HL-60 (cell line): ENCODE data around the gene BLNK.
A peak's percentile ranks its signal among the peaks of the same experiment; 100 is the strongest.

Source experiments
- DNase-seq, 2 experiments: peaks; one replicate each; pipeline ENCODE4 v3.0.0-alpha.2; 2010 to 2020; ENCODE audit warnings: low read depth in 1 of 2, low spot score in 1 of 2
- H3K27ac ChIP-seq: fragments of 250-450 bp; sonication (Bioruptor Pico); replicated peaks from 2 replicates; pipeline ENCODE4 v1.5.1; 2020; ENCODE audit warnings: mild to moderate bottlenecking, moderate library complexity
- H3K27me3 ChIP-seq: fragments of 250-450 bp; sonication (Bioruptor Pico); 2 replicates; pipeline ENCODE4 v1.5.1; 2021; ENCODE audit warnings: mild to moderate bottlenecking, moderate library complexity; ENCODE audit not compliant: insufficient read depth, poor library complexity, severe bottlenecking
- H3K4me3 ChIP-seq: replicated peaks from 2 replicates; pipeline ENCODE4 v1.5.1; 2011; ENCODE audit warnings: mild to moderate bottlenecking, control low read depth, low read length; ENCODE audit not compliant: insufficient read depth
- GABPA ChIP-seq: IDR thresholded peaks from 2 replicates; pipeline ENCODE4 v1.6.1; 2012; ENCODE audit warnings: low read depth
- POLR2AphosphoS5 ChIP-seq: IDR thresholded peaks from 2 replicates; pipeline ENCODE4 v1.6.1; 2012; ENCODE audit warnings: low read depth
- SPI1 ChIP-seq: IDR thresholded peaks from 2 replicates; pipeline ENCODE4 v1.6.1; 2012; ENCODE audit warnings: low read depth, mild to moderate bottlenecking, borderline replicate concordance
- TF ChIP-seq, protein P1 (sequence below): IDR thresholded peaks from one replicate; pipeline ENCODE4 v1.5.1; 2011; ENCODE audit warnings: low read length, control low read depth, inconsistent platforms; ENCODE audit not compliant: insufficient read depth
- TF ChIP-seq, protein P2 (sequence below): IDR thresholded peaks from 2 replicates; pipeline ENCODE4 v1.6.1; 2012; ENCODE audit warnings: low read depth; ENCODE audit not compliant: insufficient replicate concordance

BLNK gene

DNA sequence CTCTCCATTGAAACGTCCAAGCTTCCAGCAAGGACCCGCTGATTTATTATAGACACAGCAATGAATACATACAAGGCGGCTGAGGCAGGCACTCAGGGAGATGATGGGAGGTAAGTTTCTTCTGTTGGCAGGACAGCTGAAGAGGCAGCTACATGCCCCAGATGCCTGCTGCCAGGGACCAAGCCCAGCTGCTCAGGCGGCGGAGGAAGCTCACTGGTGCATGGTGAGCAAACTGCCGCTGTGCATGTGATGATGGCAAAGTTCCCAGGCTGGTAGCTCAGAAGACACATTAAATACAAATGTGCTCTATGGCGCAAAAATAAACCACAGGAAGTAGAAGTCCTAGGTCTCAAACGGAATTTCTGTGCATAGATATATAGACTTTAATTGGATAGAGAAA is 35.1 kb upstream of the BLNK start:
- H3K27ac ChIP-seq: no peak overlapping the region
- DNase-seq: peak in 1 of 2 experiments; percentile 62
- H3K27me3 ChIP-seq: no peaks in the 10 kb centered on the region
- H3K4me3 ChIP-seq: no peak overlapping the region
- no peak for TF ChIP-seq POLR2AphosphoS5
- TF ChIP-seq, protein P1, sequence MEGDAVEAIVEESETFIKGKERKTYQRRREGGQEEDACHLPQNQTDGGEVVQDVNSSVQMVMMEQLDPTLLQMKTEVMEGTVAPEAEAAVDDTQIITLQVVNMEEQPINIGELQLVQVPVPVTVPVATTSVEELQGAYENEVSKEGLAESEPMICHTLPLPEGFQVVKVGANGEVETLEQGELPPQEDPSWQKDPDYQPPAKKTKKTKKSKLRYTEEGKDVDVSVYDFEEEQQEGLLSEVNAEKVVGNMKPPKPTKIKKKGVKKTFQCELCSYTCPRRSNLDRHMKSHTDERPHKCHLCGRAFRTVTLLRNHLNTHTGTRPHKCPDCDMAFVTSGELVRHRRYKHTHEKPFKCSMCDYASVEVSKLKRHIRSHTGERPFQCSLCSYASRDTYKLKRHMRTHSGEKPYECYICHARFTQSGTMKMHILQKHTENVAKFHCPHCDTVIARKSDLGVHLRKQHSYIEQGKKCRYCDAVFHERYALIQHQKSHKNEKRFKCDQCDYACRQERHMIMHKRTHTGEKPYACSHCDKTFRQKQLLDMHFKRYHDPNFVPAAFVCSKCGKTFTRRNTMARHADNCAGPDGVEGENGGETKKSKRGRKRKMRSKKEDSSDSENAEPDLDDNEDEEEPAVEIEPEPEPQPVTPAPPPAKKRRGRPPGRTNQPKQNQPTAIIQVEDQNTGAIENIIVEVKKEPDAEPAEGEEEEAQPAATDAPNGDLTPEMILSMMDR: no peak
- TF ChIP-seq SPI1: no peak
- TF ChIP-seq GABPA: no peak
- TF ChIP-seq, protein P2, sequence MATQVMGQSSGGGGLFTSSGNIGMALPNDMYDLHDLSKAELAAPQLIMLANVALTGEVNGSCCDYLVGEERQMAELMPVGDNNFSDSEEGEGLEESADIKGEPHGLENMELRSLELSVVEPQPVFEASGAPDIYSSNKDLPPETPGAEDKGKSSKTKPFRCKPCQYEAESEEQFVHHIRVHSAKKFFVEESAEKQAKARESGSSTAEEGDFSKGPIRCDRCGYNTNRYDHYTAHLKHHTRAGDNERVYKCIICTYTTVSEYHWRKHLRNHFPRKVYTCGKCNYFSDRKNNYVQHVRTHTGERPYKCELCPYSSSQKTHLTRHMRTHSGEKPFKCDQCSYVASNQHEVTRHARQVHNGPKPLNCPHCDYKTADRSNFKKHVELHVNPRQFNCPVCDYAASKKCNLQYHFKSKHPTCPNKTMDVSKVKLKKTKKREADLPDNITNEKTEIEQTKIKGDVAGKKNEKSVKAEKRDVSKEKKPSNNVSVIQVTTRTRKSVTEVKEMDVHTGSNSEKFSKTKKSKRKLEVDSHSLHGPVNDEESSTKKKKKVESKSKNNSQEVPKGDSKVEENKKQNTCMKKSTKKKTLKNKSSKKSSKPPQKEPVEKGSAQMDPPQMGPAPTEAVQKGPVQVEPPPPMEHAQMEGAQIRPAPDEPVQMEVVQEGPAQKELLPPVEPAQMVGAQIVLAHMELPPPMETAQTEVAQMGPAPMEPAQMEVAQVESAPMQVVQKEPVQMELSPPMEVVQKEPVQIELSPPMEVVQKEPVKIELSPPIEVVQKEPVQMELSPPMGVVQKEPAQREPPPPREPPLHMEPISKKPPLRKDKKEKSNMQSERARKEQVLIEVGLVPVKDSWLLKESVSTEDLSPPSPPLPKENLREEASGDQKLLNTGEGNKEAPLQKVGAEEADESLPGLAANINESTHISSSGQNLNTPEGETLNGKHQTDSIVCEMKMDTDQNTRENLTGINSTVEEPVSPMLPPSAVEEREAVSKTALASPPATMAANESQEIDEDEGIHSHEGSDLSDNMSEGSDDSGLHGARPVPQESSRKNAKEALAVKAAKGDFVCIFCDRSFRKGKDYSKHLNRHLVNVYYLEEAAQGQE: no peak

DNA sequence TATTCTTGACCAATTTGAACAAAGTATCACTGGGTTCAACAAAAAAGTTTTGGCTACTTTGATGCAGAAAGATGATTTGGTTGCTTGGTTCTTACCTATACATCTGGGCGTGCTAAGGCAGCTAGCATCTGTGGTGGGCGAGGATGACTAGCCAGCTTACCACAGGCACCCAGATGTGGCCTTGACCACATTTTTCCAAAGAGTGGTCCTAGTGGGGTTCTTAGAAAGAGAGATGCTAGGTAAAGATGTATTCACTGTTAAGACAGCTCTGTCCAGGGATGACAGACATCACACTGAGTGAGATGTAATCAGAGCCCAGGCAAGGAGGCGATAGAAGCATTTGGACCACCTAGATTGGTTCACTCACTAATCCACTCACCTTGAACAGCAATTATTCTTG is 33.6 kb upstream of the BLNK start:
- Histone ChIP-seq H3K27me3 (no peaks in the 10 kb centered on the region), H3K4me3 (no peak overlapping the region), H3K27ac (no peak overlapping the region)
- no peak for DNase-seq
- no peak for TF ChIP-seq POLR2AphosphoS5

DNA sequence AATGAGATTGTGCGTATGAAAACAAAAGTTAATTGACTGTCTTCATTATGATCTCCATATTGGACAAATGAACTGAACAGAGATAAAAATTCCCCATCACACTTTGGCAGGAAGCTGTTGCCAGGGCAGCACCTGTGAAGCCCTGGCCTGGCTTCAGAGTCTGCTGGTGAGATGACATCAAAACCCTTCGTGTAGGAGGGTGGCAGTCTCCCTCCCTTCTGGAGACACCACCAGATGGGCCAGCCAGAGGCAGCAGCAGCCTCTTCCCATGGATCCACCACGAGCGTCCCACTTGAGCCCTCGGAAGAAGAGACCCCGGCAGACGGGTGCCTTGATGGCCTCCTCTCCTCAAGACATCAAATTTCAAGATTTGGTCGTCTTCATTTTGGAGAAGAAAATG is 32.9 kb upstream of the BLNK start, which contains the start of gene DNTT:
TSS of gene DNTT (plus strand) at position 205 of the 400 bp plus-strand sequence. CDS start at position 269, 64 bp downstream.
- no peaks in the 10 kb centered on the region for H3K27me3 ChIP-seq
- no peak within 1 kb of the TSS for H3K4me3 ChIP-seq
- no peak for DNase-seq
- no peak for TF ChIP-seq SPI1
- TF ChIP-seq, protein P2: no peak
- TF ChIP-seq GABPA: no peak
- TF ChIP-seq POLR2AphosphoS5: no peak
- TF ChIP-seq, protein P1: no peak
- H3K27ac ChIP-seq: no peak within 1 kb of the TSS

DNA sequence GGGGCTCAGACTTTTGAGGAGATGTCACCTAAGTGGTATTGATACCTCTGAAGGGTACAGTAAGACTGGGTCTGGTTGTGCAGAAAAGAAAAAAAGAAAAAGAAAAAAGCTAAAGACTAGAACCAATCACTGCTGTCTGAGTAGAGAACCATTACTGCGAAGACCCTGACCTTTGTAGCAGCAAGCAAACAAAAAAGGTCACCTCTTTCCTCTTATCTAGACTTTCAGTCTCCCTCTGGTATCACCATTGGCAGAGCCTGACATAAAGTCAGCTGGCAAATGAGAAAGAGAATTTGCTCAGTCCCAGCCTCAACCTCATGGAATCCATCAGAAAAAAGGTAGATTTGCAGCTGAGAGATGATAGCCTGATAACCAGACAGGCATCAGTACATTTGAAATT is 30.2 kb upstream of the BLNK start:
- Histone ChIP-seq H3K27me3 (peaks cover 2% of the 10 kb centered on the region), H3K27ac (no peak overlapping the region), H3K4me3 (no peak overlapping the region)
- DNase-seq: no peak
- TF ChIP-seq, protein P1: no peak
- TF ChIP-seq POLR2AphosphoS5: no peak
